Measurements from ENCODE around the gene FAM163B. TPM values are rescaled to one million over a fixed set of nuclear protein-coding genes. Genes with fewer than 3 reads are reported as not detected.

Gene FAM163B
- total and polyA plus RNA-seq, 10 donors: 0.11 to 1.0 (median 0.52) TPM; not detected in 7

DNA sequence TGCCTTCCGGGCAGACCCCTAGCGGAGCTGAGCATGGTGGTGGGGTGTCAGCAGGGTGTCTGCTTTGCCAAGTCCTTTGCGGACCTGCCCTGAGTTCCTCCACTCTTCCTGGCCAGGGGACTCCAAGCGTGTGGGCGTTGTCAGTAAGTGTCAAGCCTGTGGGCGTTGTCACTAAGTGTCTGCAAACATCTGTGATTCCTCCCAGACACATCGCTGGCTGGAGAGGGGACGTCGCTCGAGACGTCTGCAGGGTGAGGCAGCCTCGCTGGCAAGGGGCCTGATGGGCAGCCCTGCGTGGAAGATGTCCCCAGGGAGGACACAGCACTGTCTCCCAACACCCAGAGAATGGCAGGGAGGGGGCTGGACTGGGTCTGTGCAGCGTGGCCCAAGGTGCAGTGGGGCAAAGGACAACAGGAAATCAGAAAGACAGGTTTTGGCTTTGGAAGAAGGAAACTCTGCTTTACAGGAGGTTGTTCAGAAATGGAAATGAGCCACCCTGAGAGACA, 45.8 kb downstream of the FAM163B start:
- Histone ChIP-seq H3K4me3 (no peak overlapping the region), H3K4me1 (peaks cover 0 to 14% (median 11%) of the 10 kb centered on the region in 6 donors), H3K27ac (no peak overlapping the region), H3K9me3 (no peaks in the 10 kb centered on the region), H3K27me3 (replicated peaks in 1 of 7) (peaks cover 0 to 59% (median 6%) of the 10 kb centered on the region in 7 donors), H3K36me3 (peaks cover 0 to 6% (median 0%) of the 10 kb centered on the region in 6 donors)
- TF ChIP-seq POLR2AphosphoS5 (IDR thresholded peaks at IDR 0.05): peak in 1 of 3 donors; percentile 38
- TF ChIP-seq, protein P1, sequence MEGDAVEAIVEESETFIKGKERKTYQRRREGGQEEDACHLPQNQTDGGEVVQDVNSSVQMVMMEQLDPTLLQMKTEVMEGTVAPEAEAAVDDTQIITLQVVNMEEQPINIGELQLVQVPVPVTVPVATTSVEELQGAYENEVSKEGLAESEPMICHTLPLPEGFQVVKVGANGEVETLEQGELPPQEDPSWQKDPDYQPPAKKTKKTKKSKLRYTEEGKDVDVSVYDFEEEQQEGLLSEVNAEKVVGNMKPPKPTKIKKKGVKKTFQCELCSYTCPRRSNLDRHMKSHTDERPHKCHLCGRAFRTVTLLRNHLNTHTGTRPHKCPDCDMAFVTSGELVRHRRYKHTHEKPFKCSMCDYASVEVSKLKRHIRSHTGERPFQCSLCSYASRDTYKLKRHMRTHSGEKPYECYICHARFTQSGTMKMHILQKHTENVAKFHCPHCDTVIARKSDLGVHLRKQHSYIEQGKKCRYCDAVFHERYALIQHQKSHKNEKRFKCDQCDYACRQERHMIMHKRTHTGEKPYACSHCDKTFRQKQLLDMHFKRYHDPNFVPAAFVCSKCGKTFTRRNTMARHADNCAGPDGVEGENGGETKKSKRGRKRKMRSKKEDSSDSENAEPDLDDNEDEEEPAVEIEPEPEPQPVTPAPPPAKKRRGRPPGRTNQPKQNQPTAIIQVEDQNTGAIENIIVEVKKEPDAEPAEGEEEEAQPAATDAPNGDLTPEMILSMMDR (IDR thresholded peaks at IDR 0.05 in 8 of 11, conservative IDR thresholded peaks at IDR 0.05 in 3 of 11): no peak
- no peak for TF ChIP-seq POLR2A (IDR thresholded peaks at IDR 0.05)
- intact Hi-C loops (cut with DNase I; ENCODE audit: low total_unique reads): no loop called here
- DNase-seq: no peak
- 22 to 31% (median 28%) methylated on average over 2 to 14 of the region's 14 CpGs for WGBS, 5 donors

DNA sequence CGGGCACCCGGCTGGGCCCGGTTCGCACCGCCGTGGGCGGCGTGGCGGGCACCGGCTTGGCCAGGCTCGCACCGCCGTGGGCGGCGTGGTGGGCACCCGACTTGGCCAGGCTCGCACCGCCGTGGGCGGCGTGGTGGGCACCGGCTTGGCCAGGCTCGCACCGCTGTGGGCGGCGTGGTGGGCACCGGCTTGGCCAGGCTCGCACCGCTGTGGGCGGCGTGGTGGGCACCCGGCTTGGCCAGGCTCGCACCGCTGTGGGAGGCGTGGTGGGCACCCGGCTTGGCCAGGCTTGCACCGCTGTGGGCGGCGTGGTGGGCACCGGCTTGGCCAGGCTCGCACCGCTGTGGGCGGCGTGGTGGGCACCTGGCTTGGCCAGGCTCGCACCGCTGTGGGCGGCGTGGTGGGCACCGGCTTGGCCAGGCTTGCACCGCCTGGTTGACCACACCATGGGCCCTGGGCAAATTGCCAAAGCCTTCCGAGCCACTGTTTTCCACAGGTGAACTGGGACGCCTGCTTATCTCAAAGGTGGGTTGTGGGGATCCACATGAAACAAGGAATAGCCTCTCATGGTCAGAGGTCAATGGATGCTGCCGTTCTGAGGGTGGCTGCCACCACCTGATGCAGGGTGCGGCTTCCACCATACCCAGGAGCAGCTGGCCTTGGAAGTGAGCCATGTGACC, 46.4 kb downstream of the FAM163B start:
- Histone ChIP-seq H3K4me3 (no peak overlapping the region), H3K4me1 (peaks cover 3 to 20% (median 16%) of the 10 kb centered on the region in 6 donors), H3K27ac (no peak overlapping the region), H3K9me3 (no peaks in the 10 kb centered on the region), H3K36me3 (peaks cover 0 to 4% (median 0%) of the 10 kb centered on the region in 6 donors), H3K27me3 (replicated peaks in 1 of 7) (peaks cover 0 to 59% (median 6%) of the 10 kb centered on the region in 7 donors)
- no peak for TF ChIP-seq POLR2AphosphoS5 (IDR thresholded peaks at IDR 0.05)
- no peak for TF ChIP-seq POLR2A (IDR thresholded peaks at IDR 0.05)
- TF ChIP-seq, protein P1 (IDR thresholded peaks at IDR 0.05 in 8 of 11, conservative IDR thresholded peaks at IDR 0.05 in 3 of 11): no peak
- WGBS, 5 donors: 88 to 100% (median 91%) methylated on average over 1 to 54 of the region's 54 CpGs
- no peak for DNase-seq
- intact Hi-C loops (cut with DNase I; ENCODE audit: low total_unique reads): no loop called here

DNA sequence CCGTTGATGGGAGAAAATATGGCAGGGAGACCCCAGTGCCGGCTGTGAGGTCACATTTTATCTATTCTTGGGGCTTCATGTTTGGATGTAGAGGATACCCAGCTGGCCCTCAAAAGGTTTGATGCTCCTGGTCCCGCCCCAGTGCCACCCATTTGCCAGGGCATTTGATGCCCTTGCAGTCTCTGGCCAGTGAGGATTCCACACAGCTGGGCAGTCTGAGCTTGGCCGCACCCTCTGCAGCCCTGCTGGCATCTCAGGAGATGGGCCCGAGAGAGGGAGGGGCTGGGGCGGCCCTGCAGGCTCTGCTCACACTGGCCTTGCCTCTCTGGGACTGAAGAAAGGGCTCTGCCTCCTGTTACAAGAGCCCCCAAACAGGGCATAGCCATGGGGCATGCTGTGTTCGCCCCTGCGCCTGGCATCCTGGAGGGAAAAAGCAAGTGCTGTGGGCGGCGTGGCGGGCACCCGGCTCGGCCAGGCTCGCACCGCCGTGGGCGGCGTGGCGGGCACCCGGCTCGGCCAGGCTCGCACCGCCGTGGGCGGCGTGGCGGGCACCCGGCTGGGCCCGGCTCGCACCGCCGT, 47.1 kb downstream of the FAM163B start:
- no peak for DNase-seq
- TF ChIP-seq, protein P1 (IDR thresholded peaks at IDR 0.05 in 8 of 11, conservative IDR thresholded peaks at IDR 0.05 in 3 of 11): no peak
- TF ChIP-seq POLR2AphosphoS5 (IDR thresholded peaks at IDR 0.05) (no peak), POLR2A (IDR thresholded peaks at IDR 0.05) (no peak)
- peaks cover 0 to 4% (median 0%) of the 10 kb centered on the region in 6 donors for H3K36me3 ChIP-seq
- H3K9me3 ChIP-seq: no peaks in the 10 kb centered on the region
- no peak overlapping the region for H3K4me3 ChIP-seq
- H3K27ac ChIP-seq: no peak overlapping the region
- H3K27me3 ChIP-seq (replicated peaks in 1 of 7): peaks cover 0 to 59% (median 6%) of the 10 kb centered on the region in 7 donors
- H3K4me1 ChIP-seq: peaks cover 3 to 27% (median 19%) of the 10 kb centered on the region in 6 donors
- 83 to 90% (median 89%) methylated on average over 3 to 32 of the region's 32 CpGs for WGBS, 5 donors
- intact Hi-C loops (cut with DNase I; ENCODE audit: low total_unique reads): no loop called here

DNA sequence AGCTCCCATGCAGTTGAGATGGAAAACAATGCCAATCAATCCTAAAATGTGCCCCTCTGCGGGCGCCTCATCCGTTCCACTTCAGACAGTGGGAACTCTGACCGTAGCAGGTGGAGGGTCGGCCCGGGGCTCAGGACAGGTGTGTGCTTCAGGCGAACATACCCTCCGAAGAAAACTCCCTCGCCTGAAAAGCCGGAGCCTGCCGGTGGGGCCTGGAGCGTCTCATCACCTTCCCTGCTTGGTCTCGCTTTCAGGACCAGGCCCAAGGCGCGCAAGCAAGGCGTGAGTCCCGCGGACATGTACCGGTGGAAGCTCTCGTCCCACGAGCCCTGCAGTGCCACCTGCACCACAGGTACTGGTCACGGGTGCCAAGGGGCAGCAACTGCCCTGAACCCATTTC, 48.2 kb downstream of the FAM163B start:
- DNase-seq: no peak
- Histone ChIP-seq H3K9me3 (no peaks in the 10 kb centered on the region), H3K36me3 (peaks cover 0 to 7% (median 0%) of the 10 kb centered on the region in 6 donors), H3K27me3 (replicated peaks in 1 of 7) (peaks cover 0 to 66% (median 6%) of the 10 kb centered on the region in 7 donors), H3K27ac (no peak overlapping the region), H3K4me1 (peaks cover 3 to 27% (median 19%) of the 10 kb centered on the region in 6 donors), H3K4me3 (no peak overlapping the region)
- TF ChIP-seq POLR2AphosphoS5 (IDR thresholded peaks at IDR 0.05) (no peak), POLR2A (IDR thresholded peaks at IDR 0.05) (no peak)
- TF ChIP-seq, protein P1 (IDR thresholded peaks at IDR 0.05 in 8 of 11, conservative IDR thresholded peaks at IDR 0.05 in 3 of 11): no peak
- 88 to 98% (median 97%) methylated on average over 22 of the region's 22 CpGs for WGBS, 5 donors
- intact Hi-C loops (cut with DNase I; ENCODE audit: low total_unique reads): no loop called here
